Measurements from ENCODE around the gene COA1.

DNA sequence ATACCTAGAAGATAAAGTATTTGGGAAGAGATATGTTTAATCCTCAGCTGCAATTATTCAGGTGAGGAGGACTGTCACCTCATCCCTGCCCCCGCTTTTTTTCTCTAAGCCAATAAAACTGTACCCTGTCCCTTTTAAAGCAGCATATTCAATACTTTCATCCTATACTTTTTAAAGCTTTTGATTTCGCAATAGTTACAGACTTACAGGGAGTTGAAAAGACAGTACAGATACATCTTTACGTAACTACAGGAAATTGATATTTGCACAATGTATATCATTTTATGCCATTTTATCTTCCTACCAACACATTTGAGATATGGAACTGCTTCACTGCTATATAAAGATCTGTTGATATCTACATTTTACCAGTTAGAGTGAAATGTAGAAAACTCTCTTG is 98.8 kb downstream of the COA1 start:
- TF ChIP-seq, protein P1, sequence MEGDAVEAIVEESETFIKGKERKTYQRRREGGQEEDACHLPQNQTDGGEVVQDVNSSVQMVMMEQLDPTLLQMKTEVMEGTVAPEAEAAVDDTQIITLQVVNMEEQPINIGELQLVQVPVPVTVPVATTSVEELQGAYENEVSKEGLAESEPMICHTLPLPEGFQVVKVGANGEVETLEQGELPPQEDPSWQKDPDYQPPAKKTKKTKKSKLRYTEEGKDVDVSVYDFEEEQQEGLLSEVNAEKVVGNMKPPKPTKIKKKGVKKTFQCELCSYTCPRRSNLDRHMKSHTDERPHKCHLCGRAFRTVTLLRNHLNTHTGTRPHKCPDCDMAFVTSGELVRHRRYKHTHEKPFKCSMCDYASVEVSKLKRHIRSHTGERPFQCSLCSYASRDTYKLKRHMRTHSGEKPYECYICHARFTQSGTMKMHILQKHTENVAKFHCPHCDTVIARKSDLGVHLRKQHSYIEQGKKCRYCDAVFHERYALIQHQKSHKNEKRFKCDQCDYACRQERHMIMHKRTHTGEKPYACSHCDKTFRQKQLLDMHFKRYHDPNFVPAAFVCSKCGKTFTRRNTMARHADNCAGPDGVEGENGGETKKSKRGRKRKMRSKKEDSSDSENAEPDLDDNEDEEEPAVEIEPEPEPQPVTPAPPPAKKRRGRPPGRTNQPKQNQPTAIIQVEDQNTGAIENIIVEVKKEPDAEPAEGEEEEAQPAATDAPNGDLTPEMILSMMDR (IDR thresholded peaks at IDR 0.05) = no peak
- TF ChIP-seq ZC3H11A (IDR thresholded peaks at IDR 0.05) (no peak), POLR2A (IDR thresholded peaks at IDR 0.05; ENCODE audit: low read length) (no peak), JUN (IDR thresholded peaks at IDR 0.05) (no peak), ESRRA (IDR thresholded peaks at IDR 0.05; ENCODE audit: borderline replicate concordance, low read length) (no peak), CHD2 (IDR thresholded peaks at IDR 0.05; ENCODE audit: low read length, partially characterized antibody) (no peak), HOXB5 (CRISPR knock-in tag; IDR thresholded peaks at IDR 0.05) (no peak), POLR2AphosphoS2 (conservative IDR thresholded peaks at IDR 0.05; ENCODE audit: low read length) (no peak), EP300 (IDR thresholded peaks at IDR 0.05) (no peak), HOXB13 (CRISPR knock-in tag; IDR thresholded peaks at IDR 0.05; ENCODE audit: low read depth) (no peak), FOSB (CRISPR knock-in tag; IDR thresholded peaks at IDR 0.05) (no peak)

Data from A549 (cell line).